ENCODE data around the gene TMEM273. TPM values are rescaled to one million over a fixed set of nuclear protein-coding genes. Genes with fewer than 3 reads are reported as not detected.

The TMEM273 gene
- total RNA-seq, 4 donors from 2014 or later: 4.9 to 11.2 (median 7.8) TPM

DNA sequence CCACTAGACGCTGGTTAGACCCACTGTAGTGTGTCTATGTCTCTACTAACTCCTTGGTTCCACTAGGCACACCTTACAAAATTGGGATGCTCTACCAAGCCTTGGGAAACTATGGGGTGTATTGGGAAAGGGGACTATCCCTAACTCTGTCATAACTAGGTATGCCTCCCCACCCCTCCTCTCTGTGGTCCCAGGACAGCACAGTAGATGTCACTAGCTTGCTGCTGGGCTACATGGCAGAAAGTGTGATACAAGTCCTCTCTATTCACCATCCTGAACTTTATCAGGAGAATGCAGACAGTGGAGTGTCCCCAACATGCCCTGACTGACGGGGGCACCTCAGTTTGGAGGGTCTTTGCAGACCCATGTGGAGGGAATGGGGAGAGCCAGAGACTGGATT lies 30.3 kb upstream of the TMEM273 start:
- no peak for TF ChIP-seq POLR2A (IDR thresholded peaks at IDR 0.05)
- TF ChIP-seq, protein P1, sequence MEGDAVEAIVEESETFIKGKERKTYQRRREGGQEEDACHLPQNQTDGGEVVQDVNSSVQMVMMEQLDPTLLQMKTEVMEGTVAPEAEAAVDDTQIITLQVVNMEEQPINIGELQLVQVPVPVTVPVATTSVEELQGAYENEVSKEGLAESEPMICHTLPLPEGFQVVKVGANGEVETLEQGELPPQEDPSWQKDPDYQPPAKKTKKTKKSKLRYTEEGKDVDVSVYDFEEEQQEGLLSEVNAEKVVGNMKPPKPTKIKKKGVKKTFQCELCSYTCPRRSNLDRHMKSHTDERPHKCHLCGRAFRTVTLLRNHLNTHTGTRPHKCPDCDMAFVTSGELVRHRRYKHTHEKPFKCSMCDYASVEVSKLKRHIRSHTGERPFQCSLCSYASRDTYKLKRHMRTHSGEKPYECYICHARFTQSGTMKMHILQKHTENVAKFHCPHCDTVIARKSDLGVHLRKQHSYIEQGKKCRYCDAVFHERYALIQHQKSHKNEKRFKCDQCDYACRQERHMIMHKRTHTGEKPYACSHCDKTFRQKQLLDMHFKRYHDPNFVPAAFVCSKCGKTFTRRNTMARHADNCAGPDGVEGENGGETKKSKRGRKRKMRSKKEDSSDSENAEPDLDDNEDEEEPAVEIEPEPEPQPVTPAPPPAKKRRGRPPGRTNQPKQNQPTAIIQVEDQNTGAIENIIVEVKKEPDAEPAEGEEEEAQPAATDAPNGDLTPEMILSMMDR (IDR thresholded peaks at IDR 0.05 in 4 of 5, conservative IDR thresholded peaks at IDR 0.05 in 1 of 5): peak in 1 of 5 experiments; percentile 11
- intact Hi-C loops (cut with DNase I; ENCODE audit: low total_unique reads): loop anchor here (2.0 to 5.0 kb wide), 2 partner anchors 84 to 104 kb away; no protein-coding TSS in a partner anchor

DNA sequence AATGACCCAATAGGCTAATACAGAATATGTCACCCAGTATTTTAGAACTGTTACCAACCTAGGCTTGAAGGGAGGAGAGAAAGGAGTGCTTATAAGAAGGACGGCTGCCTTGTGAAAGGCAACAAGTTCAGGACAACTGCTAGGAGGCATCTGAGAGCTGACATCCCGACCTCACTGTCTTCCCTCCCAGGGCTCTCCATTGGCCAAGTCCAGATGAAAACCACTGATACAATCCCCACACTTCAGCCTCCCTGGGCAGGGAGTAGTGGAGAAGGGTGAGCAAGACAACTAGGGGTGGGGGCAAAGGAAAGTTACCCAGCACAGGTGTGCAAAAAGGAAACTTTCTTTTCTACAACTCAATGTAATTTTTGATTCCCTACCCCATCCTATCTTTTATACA lies 29.5 kb upstream of the TMEM273 start:
- intact Hi-C loops (cut with DNase I; ENCODE audit: low total_unique reads): loop anchor here (2.0 to 5.0 kb wide), 2 partner anchors 85 to 105 kb away; no protein-coding TSS in a partner anchor
- no peak for ATAC-seq
- no peaks in the 10 kb centered on the region for H3K27me3 ChIP-seq
- DNase-seq: no peak
- TF ChIP-seq POLR2A (IDR thresholded peaks at IDR 0.05): no peak
- TF ChIP-seq, protein P1 (IDR thresholded peaks at IDR 0.05 in 4 of 5, conservative IDR thresholded peaks at IDR 0.05 in 1 of 5): no peak
- H3K9me3 ChIP-seq: no peaks in the 10 kb centered on the region
- H3K4me1 ChIP-seq: no peaks in the 10 kb centered on the region
- no peak overlapping the region for H3K27ac ChIP-seq
- no peak overlapping the region for H3K4me3 ChIP-seq
- no peaks in the 10 kb centered on the region for H3K36me3 ChIP-seq
- in situ Hi-C loops (cut with MboI; ENCODE audit: low sequenced_read_pairs in 4 of 4): no loop called here

More for the DNA sequence above, 30.3 kb upstream of the TMEM273 start:
- in situ Hi-C loops (cut with MboI; ENCODE audit: low sequenced_read_pairs in 4 of 4): no loop called here
- Histone ChIP-seq H3K27ac (no peak overlapping the region), H3K9me3 (no peaks in the 10 kb centered on the region), H3K27me3 (no peaks in the 10 kb centered on the region), H3K36me3 (no peaks in the 10 kb centered on the region), H3K4me3 (no peak overlapping the region), H3K4me1 (no peaks in the 10 kb centered on the region)
- no peak for DNase-seq
- peak; percentile 44 to 58 for ATAC-seq

GRCh38 chr10:49213211-49213610 lies 25.0 kb upstream of the TMEM273 start:
- no peaks in the 10 kb centered on the region for H3K9me3 ChIP-seq
- in situ Hi-C loops (cut with MboI; ENCODE audit: low sequenced_read_pairs in 4 of 4) (no loop called here), intact Hi-C loops (cut with DNase I; ENCODE audit: low total_unique reads) (no loop called here)
- no peak for TF ChIP-seq POLR2A (IDR thresholded peaks at IDR 0.05)
- TF ChIP-seq, protein P1 (IDR thresholded peaks at IDR 0.05 in 4 of 5, conservative IDR thresholded peaks at IDR 0.05 in 1 of 5): no peak
- H3K36me3 ChIP-seq: no peaks in the 10 kb centered on the region
- no peak overlapping the region for H3K4me3 ChIP-seq
- no peak overlapping the region for H3K27ac ChIP-seq
- no peak for DNase-seq
- no peak for ATAC-seq
- H3K4me1 ChIP-seq: no peaks in the 10 kb centered on the region
- no peaks in the 10 kb centered on the region for H3K27me3 ChIP-seq

GRCh38 chr10:49212783-49213182 lies 24.6 kb upstream of the TMEM273 start:
- DNase-seq: no peak
- intact Hi-C loops (cut with DNase I; ENCODE audit: low total_unique reads): no loop called here

More at GRCh38 chr10:49212783-49213182, 24.6 kb upstream of the TMEM273 start:
- no peaks in the 10 kb centered on the region for H3K36me3 ChIP-seq
- no peak overlapping the region for H3K27ac ChIP-seq
- no peaks in the 10 kb centered on the region for H3K4me1 ChIP-seq
- in situ Hi-C loops (cut with MboI; ENCODE audit: low sequenced_read_pairs in 4 of 4): no loop called here
- no peak for ATAC-seq
- H3K4me3 ChIP-seq: no peak overlapping the region
- H3K9me3 ChIP-seq: no peaks in the 10 kb centered on the region
- no peaks in the 10 kb centered on the region for H3K27me3 ChIP-seq
- no peak for TF ChIP-seq POLR2A (IDR thresholded peaks at IDR 0.05)
- TF ChIP-seq, protein P1 (IDR thresholded peaks at IDR 0.05 in 4 of 5, conservative IDR thresholded peaks at IDR 0.05 in 1 of 5): no peak
